GM23338 (cell line): ENCODE results near the gene UGT1A10. TPM values are rescaled to one million over a fixed set of nuclear protein-coding genes. Genes with fewer than 3 reads are reported as not detected.

Source experiments
- ATAC-seq: fragments of 200-7000 bp; cut with Tn5 transposase; 3 replicates; pipeline ENCODE4 v1.9.1; 2020
- DNase-seq: peaks from one replicate; pipeline ENCODE4 v3.0.0-alpha.2; 2015; ENCODE audit warnings: low spot score
- H2AFZ ChIP-seq: fragments of 200-600 bp; sonication (generic); 2 replicates; pipeline ENCODE4 v1.8.0; 2016; ENCODE audit warnings: antibody characterized with exemption, mild to moderate bottlenecking, moderate library complexity
- H3F3A ChIP-seq: fragments of 200-600 bp; sonication (generic); replicated peaks from 2 replicates; pipeline ENCODE4 v1.8.0; 2017; ENCODE audit warnings: antibody characterized with exemption, mixed run types, low read depth
- H3K27ac ChIP-seq: fragments of 200-600 bp; sonication (generic); 2 replicates; pipeline ENCODE4 v1.6.1; 2016; ENCODE audit warnings: low read depth
- H3K27me3 ChIP-seq: fragments of 200-600 bp; sonication (generic); 2 replicates; pipeline ENCODE4 v1.8.0; 2016; ENCODE audit warnings: mild to moderate bottlenecking, mixed run types, moderate library complexity; ENCODE audit not compliant: insufficient read depth
- H3K36me3 ChIP-seq: fragments of 200-600 bp; sonication (generic); 2 replicates; pipeline ENCODE4 v1.8.0; 2016; ENCODE audit warnings: mild to moderate bottlenecking; ENCODE audit not compliant: insufficient read depth
- H3K4me1 ChIP-seq: fragments of 200-600 bp; sonication (generic); 2 replicates; pipeline ENCODE4 v1.8.0; 2016; ENCODE audit warnings: mild to moderate bottlenecking, moderate library complexity; ENCODE audit not compliant: insufficient read depth
- H3K4me2 ChIP-seq: fragments of 200-600 bp; sonication (generic); 2 replicates; pipeline ENCODE4 v1.7.1; 2017; ENCODE audit warnings: mixed run types
- H3K4me3 ChIP-seq: fragments of 200-600 bp; sonication (generic); 2 replicates; pipeline ENCODE4 v1.6.1; 2016; ENCODE audit warnings: mixed run types
- H3K79me2 ChIP-seq: fragments of 200-600 bp; sonication (generic); replicated peaks from 2 replicates; pipeline ENCODE4 v1.8.0; 2017; ENCODE audit warnings: mild to moderate bottlenecking; ENCODE audit not compliant: insufficient read depth
- H3K9me2 ChIP-seq: fragments of 200-600 bp; sonication (generic); 2 replicates; pipeline ENCODE4 v1.8.0; 2017; ENCODE audit not compliant: insufficient read depth
- H4K20me1 ChIP-seq: fragments of 200-600 bp; sonication (generic); replicated peaks from 2 replicates; pipeline ENCODE4 v1.8.0; 2017; ENCODE audit warnings: mild to moderate bottlenecking; ENCODE audit not compliant: insufficient read depth
- H3K27ac Mint-ChIP-seq: 2 replicates; pipeline ENCODE4 v1.8.0; 2020; ENCODE audit warnings: inconsistent platforms, mild to moderate bottlenecking, moderate library complexity, mixed read lengths
- H3K27me3 Mint-ChIP-seq: 3 replicates; pipeline ENCODE4 v1.8.0; 2022; ENCODE audit warnings: low read depth, mild to moderate bottlenecking, moderate library complexity, mixed read lengths, inconsistent platforms; ENCODE audit not compliant: insufficient read depth, poor library complexity
- H3K36me3 Mint-ChIP-seq: 3 replicates; pipeline ENCODE4 v1.8.0; 2021; ENCODE audit warnings: low read depth, mild to moderate bottlenecking, inconsistent platforms, moderate library complexity, mixed read lengths
- H3K4me1 Mint-ChIP-seq: 3 replicates; pipeline ENCODE4 v1.8.0; 2020; ENCODE audit warnings: mild to moderate bottlenecking, inconsistent platforms, mixed read lengths
- H3K4me3 Mint-ChIP-seq: 3 replicates; pipeline ENCODE4 v1.8.0; 2021; ENCODE audit warnings: moderate library complexity, mild to moderate bottlenecking, inconsistent platforms, mixed read lengths
- H3K9me3 Mint-ChIP-seq: 3 replicates; pipeline ENCODE4 v1.8.0; 2020; ENCODE audit warnings: moderate library complexity, mild to moderate bottlenecking, inconsistent platforms, mixed read lengths
- CREB1 ChIP-seq: fragments of 250-450 bp; sonication (Bioruptor Pico); IDR thresholded peaks from 2 replicates; pipeline ENCODE4 v1.5.0; 2020; ENCODE audit warnings: low read depth, mild to moderate bottlenecking, moderate library complexity
- CTCF ChIP-seq, 2 experiments: fragments of 200-600 bp in 1 of 2; sonication (generic) in 1 of 2; conservative IDR thresholded peaks; 2 replicates each; pipeline versions ENCODE4 v1.5.1 to v1.6.1; 2016 to 2017; ENCODE audit warnings: antibody characterized with exemption in 2 of 2, low read depth in 2 of 2, mild to moderate bottlenecking in 2 of 2, moderate library complexity in 1 of 2
- ETS1 ChIP-seq: IDR thresholded peaks from 2 replicates; pipeline ENCODE4 v1.6.1; 2016; ENCODE audit warnings: antibody characterized with exemption
- EZH2 ChIP-seq: fragments of 200-600 bp; sonication (generic); IDR thresholded peaks from one replicate; pipeline ENCODE4 v1.8.0; 2017; ENCODE audit warnings: antibody characterized with exemption, mild to moderate bottlenecking, low read depth; ENCODE audit not compliant: unreplicated experiment
- EZH2phosphoT487 ChIP-seq: fragments of 200-600 bp; sonication (generic); IDR thresholded peaks from one replicate; pipeline ENCODE4 v1.8.1; 2018; ENCODE audit warnings: antibody characterized with exemption; ENCODE audit not compliant: unreplicated experiment
- JUNB ChIP-seq: IDR thresholded peaks from one replicate; pipeline ENCODE4 v1.6.1; 2016; ENCODE audit warnings: antibody characterized with exemption; ENCODE audit not compliant: unreplicated experiment
- NANOG ChIP-seq: IDR thresholded peaks from 2 replicates; pipeline ENCODE4 v1.6.1; 2016; ENCODE audit warnings: antibody characterized with exemption, borderline replicate concordance
- POLR2AphosphoS5 ChIP-seq: IDR thresholded peaks from 2 replicates; pipeline ENCODE4 v1.6.1; 2016; ENCODE audit warnings: antibody characterized with exemption, low read depth
- REST ChIP-seq: IDR thresholded peaks from one replicate; pipeline ENCODE4 v1.6.1; 2018; ENCODE audit warnings: antibody characterized with exemption; ENCODE audit not compliant: unreplicated experiment
- STAT1 ChIP-seq: IDR thresholded peaks from one replicate; pipeline ENCODE4 v1.6.1; 2016; ENCODE audit warnings: antibody characterized with exemption; ENCODE audit not compliant: unreplicated experiment
- ZNF114 ChIP-seq: fragments of 250-450 bp; sonication (Bioruptor Pico); IDR thresholded peaks from 2 replicates; pipeline ENCODE4 v1.5.0; 2020; ENCODE audit warnings: mild to moderate bottlenecking, moderate library complexity
- ZNF331 ChIP-seq: fragments of 250-450 bp; sonication (Bioruptor Pico); IDR thresholded peaks from 2 replicates; pipeline ENCODE4 v1.5.0; 2020; ENCODE audit warnings: low read depth, mild to moderate bottlenecking, moderate library complexity
- ZNF462 ChIP-seq: fragments of 250-450 bp; sonication (Bioruptor Pico); IDR thresholded peaks from 2 replicates; pipeline ENCODE4 v1.5.0; 2020; ENCODE audit warnings: mild to moderate bottlenecking, moderate library complexity
- polyA plus RNA-seq: library from polyadenylated mRNA; unstranded; fragments of >200 nt; fragmentation: Nextera tagmentation; extraction: Ambion mirVana; gene quantifications from 2 replicates; pipeline ENCODE4 v1.2.1, GENCODE V29; 2016
- total RNA-seq: library from RNA; depleted of rRNA; stranded (reverse); fragments of >200 nt; shearing (Covaris generic); gene quantifications from 2 replicates; pipeline ENCODE4 v1.2.3, GENCODE V29; 2014

UGT1A10 gene
- total and polyA plus RNA-seq, 2 experiments from 2014 or later, result not detected

- Histone ChIP-seq H4K20me1 (no peaks in the 10 kb centered on the region), H3K79me2 (no peaks in the 10 kb centered on the region), H3F3A (no peaks in the 10 kb centered on the region), H2AFZ (no peak overlapping the region), H3K4me1 (no peaks in the 10 kb centered on the region), H3K4me2 (no peak overlapping the region), H3K9me2 (0 out of 2 replicates have a peak, but pooled peaks cover 4% of the 10 kb centered on the region), H3K4me3 (no peak overlapping the region), H3K36me3 (no peaks in the 10 kb centered on the region), H3K27me3 (no peaks in the 10 kb centered on the region), H3K27ac (no peak overlapping the region)
- DNase-seq, result no peak
- Mint-ChIP-seq H3K4me1 (no peaks in the 10 kb centered on the region), H3K36me3 (peaks cover 4% of the 10 kb centered on the region; the same call in 2 of the 3 replicates), H3K27ac (no peak overlapping the region), H3K9me3 (peaks cover 20% of the 10 kb centered on the region), H3K4me3 (no peak overlapping the region), H3K27me3 (no peaks in the 10 kb centered on the region)
- no peak for ATAC-seq
- TF ChIP-seq POLR2AphosphoS5 (no peak), CTCF (conservative IDR thresholded peaks at IDR 0.05; ENCODE audit: low read depth in 2 of 2) (no peak), ZNF114 (no peak), CREB1 (no peak), JUNB (no peak), ZNF462 (CRISPR knock-in tag) (no peak), REST (no peak), EZH2phosphoT487 (no peak), STAT1 (no peak), EZH2 (no peak), ZNF331 (CRISPR knock-in tag) (no peak), ETS1 (no peak), NANOG (no peak)
Observed at GRCh38 chr2:233780771-233781170, 144.5 kb downstream of the UGT1A10 start.
